Osteocyte (in vitro differentiated cells): Measurements from ENCODE around the gene IRF5. TPM values are rescaled to one million over a fixed set of nuclear protein-coding genes. Genes with fewer than 3 reads are reported as not detected.

Source experiments
- DNase-seq: peaks from one replicate; pipeline ENCODE4 v3.0.0; 2021; ENCODE audit warnings: mixed read lengths; ENCODE audit not compliant: unreplicated experiment; ENCODE audit errors: extremely low spot score
- H3K27ac Mint-ChIP-seq: one replicate; pipeline ENCODE4 v1.8.0; 2021; ENCODE audit warnings: mild to moderate bottlenecking, mixed read lengths; ENCODE audit not compliant: unreplicated experiment
- H3K27me3 Mint-ChIP-seq: one replicate; pipeline ENCODE4 v1.8.0; 2021; ENCODE audit warnings: mixed read lengths; ENCODE audit not compliant: unreplicated experiment
- H3K36me3 Mint-ChIP-seq: one replicate; pipeline ENCODE4 v1.8.0; 2021; ENCODE audit warnings: mixed read lengths; ENCODE audit not compliant: unreplicated experiment
- H3K4me1 Mint-ChIP-seq: one replicate; pipeline ENCODE4 v1.8.0; 2021; ENCODE audit warnings: mixed read lengths; ENCODE audit not compliant: unreplicated experiment
- H3K4me3 Mint-ChIP-seq: one replicate; pipeline ENCODE4 v1.8.0; 2021; ENCODE audit warnings: mild to moderate bottlenecking, moderate library complexity, mixed read lengths; ENCODE audit not compliant: unreplicated experiment
- H3K9me3 Mint-ChIP-seq: one replicate; pipeline ENCODE4 v1.8.0; 2021; ENCODE audit warnings: mixed read lengths; ENCODE audit not compliant: unreplicated experiment
- CTCF ChIP-seq: fragments of 200-600 bp; sonication (generic); IDR thresholded peaks from 2 replicates; pipeline ENCODE4 v1.5.0; 2021; ENCODE audit warnings: antibody characterized with exemption, mild to moderate bottlenecking, moderate library complexity
- total RNA-seq: library from RNA; stranded (reverse); gene quantifications from 2 replicates; pipeline ENCODE4 v1.2.1, GENCODE V29; 2021

The IRF5 gene
- total RNA-seq, 1 donor from 2014 or later: 0.24 TPM

GRCh38 chr7:128961030-128961659 is 23.4 kb downstream of the IRF5 start:
- Mint-ChIP-seq H3K4me1 (peaks cover 10% of the 10 kb centered on the region), H3K4me3 (no peak overlapping the region), H3K36me3 (peaks cover 58% of the 10 kb centered on the region), H3K27me3 (no peaks in the 10 kb centered on the region), H3K27ac (no peak overlapping the region), H3K9me3 (peaks cover 7% of the 10 kb centered on the region)
- no peak for DNase-seq
- TF ChIP-seq CTCF: no peak

- Mint-ChIP-seq H3K27me3 (no peaks in the 10 kb centered on the region), H3K9me3 (peaks cover 7% of the 10 kb centered on the region), H3K36me3 (peaks cover 58% of the 10 kb centered on the region), H3K27ac (no peak overlapping the region), H3K4me1 (peaks cover 10% of the 10 kb centered on the region), H3K4me3 (no peak overlapping the region)
- TF ChIP-seq CTCF: no peak
- no peak for DNase-seq
These were observed 25.2 kb downstream of the IRF5 start for GRCh38 chr7:128962899-128963298.

GRCh38 chr7:128963327-128963757 is 25.6 kb downstream of the IRF5 start:
- peaks cover 10% of the 10 kb centered on the region for H3K4me1 Mint-ChIP-seq
- H3K4me3 Mint-ChIP-seq: no peak overlapping the region
- peaks cover 7% of the 10 kb centered on the region for H3K9me3 Mint-ChIP-seq
- no peak overlapping the region for H3K27ac Mint-ChIP-seq
- H3K27me3 Mint-ChIP-seq: no peaks in the 10 kb centered on the region
- H3K36me3 Mint-ChIP-seq: peaks cover 57% of the 10 kb centered on the region
- no peak for TF ChIP-seq CTCF
- no peak for DNase-seq

GRCh38 chr7:128968624-128969023 is 30.9 kb downstream of the IRF5 start:
- TF ChIP-seq CTCF: no peak
- H3K27me3 Mint-ChIP-seq: no peaks in the 10 kb centered on the region
- DNase-seq: no peak
- peaks cover 7% of the 10 kb centered on the region for H3K9me3 Mint-ChIP-seq
- peaks cover 3% of the 10 kb centered on the region for H3K4me1 Mint-ChIP-seq
- H3K27ac Mint-ChIP-seq: no peak overlapping the region
- no peak overlapping the region for H3K4me3 Mint-ChIP-seq
- peaks cover 61% of the 10 kb centered on the region for H3K36me3 Mint-ChIP-seq

GRCh38 chr7:128974241-128974934 is 36.7 kb downstream of the IRF5 start:
- no peaks in the 10 kb centered on the region for H3K4me1 Mint-ChIP-seq
- no peak for DNase-seq
- no peak overlapping the region for H3K4me3 Mint-ChIP-seq
- H3K27me3 Mint-ChIP-seq: no peaks in the 10 kb centered on the region
- H3K36me3 Mint-ChIP-seq: peaks cover 66% of the 10 kb centered on the region
- H3K27ac Mint-ChIP-seq: no peak overlapping the region
- no peak for TF ChIP-seq CTCF
- H3K9me3 Mint-ChIP-seq: no peaks in the 10 kb centered on the region
